Hematopoietic multipotent progenitor cell treated with erythropoietin and hydrocortisone succinate and interleukin-3 and kit ligand, for 15 days (in vitro differentiated cells): ENCODE results near the gene ERC1.
"Not testable (repeated sequence)": the region's sequence is repeated elsewhere in the genome, so short reads cannot be mapped to it uniquely, and the experiment has no call there.

Experiments used
- DNase-seq: peaks from one replicate; pipeline ENCODE4 v3.0.0-alpha.2; 2015; ENCODE audit warnings: low spot score

ERC1 gene

DNA sequence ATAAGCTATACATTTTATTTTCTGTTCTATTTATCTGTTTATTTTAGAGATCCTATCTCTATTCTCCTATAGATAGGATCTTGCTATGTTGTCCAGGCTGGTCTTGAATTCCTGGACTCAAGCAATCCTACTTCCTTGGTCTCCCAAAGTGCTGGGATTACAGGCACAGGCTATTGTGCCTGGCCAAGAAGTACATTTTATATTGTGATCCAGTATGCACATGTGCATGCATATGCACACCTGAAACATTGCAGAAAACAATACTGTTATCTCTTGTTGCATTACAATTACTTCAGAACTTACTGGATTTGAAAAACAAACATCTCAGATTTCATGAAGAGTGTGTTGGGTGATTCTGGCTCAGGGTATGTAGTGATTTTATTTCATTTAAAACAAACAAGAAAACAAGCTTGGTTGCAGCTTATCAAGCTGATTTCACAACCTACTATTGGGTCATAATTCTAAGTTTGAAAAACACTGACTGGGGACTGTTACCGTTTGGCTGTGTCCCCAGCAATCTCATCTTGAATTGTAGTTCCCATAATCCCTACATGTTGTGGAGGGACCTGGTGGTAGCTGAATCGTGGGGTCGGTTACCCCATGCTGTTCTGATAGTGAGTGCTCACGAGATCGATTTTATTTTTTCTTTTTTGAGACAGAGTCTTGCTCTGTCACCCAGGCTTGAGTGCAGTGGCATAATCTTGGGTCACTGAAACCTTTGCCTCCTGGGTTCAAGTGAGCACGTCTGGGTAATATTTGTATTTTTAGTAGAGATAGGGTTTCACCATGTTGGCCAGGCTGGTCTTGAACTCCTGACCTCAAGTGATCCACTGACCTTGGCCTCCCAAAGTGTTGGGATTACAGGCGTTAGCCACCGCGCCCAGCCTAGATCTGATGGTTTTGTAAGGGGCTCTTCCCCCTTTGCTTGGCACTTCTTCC lies 31.3 kb downstream of the ERC1 start:
- no peak for DNase-seq

DNA sequence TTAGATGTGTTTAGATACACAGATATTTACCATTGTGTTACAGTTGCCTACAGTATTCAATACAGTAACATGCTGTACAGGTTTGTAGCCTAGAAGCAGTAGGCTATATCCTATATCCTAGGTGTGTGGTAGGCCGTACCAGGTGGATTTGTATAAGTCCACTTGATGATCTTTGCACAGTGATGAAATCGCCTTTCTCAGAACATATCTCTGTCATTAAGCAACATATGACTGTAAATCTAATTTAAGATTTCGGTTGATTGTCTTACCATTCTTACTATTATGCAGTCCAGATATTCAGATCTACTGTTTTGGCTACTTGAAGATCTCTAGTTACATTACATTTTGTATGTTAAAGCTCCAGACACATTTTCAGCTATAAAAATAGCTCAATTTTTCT lies 39.8 kb downstream of the ERC1 start:
- DNase-seq, result no peak

GRCh38 chr12:1034243-1034642 lies 43.2 kb downstream of the ERC1 start:
- no peak for DNase-seq

DNA sequence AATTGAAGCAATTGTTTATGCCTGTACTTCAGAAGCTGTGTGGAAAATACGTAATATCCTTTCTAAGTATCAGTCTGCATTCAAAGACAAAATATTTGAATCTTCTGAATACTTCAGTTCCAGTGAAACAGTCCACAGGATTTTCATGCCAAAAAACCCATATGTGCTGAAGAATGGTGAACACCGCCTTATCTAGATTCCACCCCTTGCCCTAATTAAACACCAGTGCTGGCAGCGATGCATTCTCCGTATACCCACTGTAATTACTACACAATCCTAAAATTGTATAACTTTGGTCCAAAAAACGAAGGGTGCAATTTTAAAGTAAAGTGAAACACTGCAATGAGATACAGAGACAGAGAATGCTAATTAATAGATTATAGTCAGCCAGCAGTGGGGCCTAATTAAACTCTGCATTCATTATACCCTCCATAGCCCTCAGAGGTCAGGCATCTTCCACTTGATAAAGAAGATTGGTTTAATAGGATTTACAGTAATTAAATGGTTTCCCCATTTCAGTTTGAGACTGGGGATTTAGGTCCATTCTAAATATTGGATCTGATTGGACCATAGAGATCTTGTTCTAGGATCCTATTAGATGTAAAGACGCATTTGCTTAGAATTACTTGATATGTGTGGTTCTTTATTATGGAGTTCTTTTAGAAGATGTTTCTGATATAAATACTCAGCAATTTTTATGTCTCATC lies 43.9 kb downstream of the ERC1 start:
- no peak for DNase-seq

DNA sequence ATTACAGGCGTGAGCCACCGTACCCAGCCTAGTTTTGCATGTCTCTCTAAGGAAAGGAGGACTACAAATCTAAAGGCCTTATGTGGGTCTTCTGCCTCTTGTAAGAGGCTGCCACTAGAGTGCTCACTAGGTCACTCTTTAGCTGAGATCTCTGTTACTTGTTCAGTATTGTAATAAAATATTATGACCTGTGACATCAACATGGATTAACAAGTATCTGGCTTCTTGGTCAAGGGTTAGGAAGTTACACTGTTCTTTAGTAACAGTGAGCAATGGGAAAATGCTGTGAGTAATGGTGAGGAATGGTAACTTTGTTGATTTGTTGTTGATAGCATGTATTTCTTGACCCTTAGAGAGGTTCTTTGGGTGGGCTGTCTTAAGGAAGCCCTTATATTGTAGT lies 50.5 kb downstream of the ERC1 start:
- no peak for DNase-seq

- no peak for DNase-seq
Observed at GRCh38 chr12:1044199-1044598, 53.2 kb downstream of the ERC1 start.

DNA sequence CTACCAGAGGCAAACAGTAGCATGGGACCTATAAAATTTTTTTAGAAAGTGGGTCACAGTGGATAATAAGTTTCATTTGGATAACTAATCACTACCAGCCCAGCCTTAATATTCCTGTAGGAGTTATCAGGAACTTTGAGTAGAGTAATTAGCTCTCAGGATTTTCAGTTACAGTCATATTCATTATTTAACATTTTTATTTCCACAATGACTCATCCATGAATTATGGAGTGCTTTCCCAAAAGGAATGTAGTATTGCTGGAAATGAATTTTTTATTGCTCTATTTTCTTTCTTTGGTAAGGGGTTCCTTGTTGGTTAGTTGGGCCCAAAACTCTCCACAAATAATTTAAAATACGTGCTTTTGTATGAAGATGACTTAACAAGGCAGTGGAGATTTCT lies 53.7 kb downstream of the ERC1 start:
- no peak for DNase-seq

- DNase-seq, result no peak
Observed at GRCh38 chr12:1046727-1047126, 55.7 kb downstream of the ERC1 start.

- DNase-seq, result no peak
Observed at GRCh38 chr12:1047898-1048660, 57.1 kb downstream of the ERC1 start.

- no peak for DNase-seq
Observed at GRCh38 chr12:1050059-1050707, 59.2 kb downstream of the ERC1 start.

DNA sequence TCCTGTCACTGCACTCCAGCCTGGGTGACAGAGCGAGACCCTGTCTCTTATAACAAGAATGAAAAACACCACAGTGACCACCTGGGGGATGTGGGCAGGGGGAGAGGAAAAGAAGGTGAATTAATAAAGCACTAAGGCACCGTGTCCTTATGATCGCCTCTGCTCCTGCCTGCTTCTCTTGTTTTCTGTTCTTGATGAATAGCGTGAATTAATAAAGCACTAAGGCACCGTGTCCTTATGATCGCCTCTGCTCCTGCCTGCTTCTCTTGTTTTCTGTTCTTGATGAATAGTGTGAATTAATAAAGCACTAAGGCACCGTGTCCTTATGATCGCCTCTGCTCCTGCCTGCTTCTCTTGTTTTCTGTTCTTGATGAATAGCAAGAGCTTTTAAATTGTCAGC lies 60.6 kb downstream of the ERC1 start:
- not testable (repeated sequence) for DNase-seq

- no peak for DNase-seq
Observed at GRCh38 chr12:1053690-1054089, 62.7 kb downstream of the ERC1 start.

DNA sequence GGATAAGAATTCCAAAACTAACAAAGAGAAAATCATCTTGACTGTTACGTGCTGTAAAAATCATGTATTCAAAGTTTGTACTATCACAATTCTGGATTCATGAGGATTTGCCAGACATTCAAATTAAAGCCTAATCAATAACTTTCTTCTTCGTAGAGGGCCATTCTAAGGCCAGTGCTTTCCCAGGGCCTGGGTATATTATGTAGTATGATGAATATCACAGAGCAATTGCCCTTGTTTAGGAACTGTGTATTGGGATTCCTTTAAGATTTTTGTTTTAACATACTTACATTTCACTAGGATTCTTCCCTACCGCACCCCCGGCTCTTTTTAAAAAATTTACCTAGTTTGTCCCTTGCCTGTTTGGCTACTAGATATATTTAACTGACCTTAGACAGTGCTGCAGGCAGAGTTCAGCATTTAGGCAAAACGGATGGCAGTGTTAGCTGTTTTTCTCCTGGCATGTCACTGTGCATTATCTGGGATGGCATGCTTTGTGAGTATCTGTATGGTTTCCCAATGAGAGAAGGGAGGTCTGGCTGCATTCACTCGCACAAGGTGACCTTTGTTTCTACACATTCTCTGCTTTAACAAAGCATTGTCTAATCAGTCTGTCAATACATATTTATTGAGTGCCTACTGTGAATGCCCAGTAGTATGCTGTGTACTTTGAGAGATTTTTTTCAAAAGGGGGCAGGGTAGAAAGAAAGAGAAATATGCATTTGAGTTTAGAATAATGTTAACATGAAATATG lies 63.3 kb downstream of the ERC1 start:
- no peak for DNase-seq

DNA sequence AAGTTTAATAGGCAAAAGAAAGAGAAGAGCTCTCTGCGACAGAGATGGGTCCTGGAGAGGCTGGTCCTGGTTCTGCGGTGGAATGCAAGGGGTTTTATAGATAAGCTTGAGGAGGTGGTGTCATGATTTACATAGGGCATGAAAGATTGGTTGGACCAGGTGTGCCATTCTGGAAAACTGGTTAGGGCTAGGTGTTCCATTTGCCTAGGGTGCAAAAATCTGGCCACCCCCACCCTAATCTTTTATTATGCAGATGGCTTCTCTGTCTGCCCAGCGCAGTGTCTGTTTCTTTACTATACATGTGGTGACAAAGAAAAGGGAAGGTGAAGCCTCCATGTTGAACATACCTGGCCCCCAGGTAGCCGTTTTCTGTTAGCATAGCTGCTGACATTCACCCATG lies 65.4 kb downstream of the ERC1 start:
- DNase-seq, result no peak

DNA sequence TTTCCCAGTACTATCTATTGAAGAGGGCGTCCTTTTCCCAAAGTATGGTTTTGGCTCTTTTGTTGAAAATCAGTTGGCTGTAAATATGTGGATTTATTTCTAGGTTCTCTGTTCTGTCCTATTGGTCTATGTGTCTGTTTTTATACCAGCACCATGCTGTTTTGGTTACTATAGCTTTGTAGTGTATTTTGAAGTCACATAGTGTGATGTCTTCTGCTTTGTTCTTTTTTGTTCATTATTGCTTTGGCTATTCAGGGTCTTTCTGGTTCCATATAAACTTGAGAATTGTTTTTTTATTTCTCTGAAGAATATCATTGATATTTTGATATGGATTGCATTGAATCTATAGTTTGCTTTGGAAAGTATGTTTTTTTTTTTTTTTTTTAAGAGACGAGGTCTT lies 67.4 kb downstream of the ERC1 start:
- no peak for DNase-seq

GRCh38 chr12:1059162-1059561 lies 68.1 kb downstream of the ERC1 start:
- DNase-seq, result no peak

DNA sequence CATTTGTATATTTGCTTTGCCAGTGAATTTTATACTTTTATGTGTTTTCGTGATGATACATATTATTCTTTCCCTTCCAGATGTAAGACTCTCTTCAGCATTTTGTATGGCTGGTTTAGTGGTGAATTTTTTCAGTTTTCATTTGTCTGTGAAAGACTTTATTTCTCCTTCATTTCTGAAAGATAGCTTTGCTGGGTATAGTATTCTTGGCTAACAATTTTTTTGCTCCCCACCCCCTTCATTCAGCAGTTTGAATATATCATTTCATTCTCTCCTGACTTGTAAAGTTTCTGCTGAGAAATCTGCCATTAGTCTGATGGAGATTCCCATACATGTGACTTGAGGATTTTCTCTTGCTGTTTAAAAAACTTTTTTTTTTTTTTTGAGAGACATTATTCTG lies 72.8 kb downstream of the ERC1 start:
- no peak for DNase-seq

- no peak for DNase-seq
Observed at GRCh38 chr12:1064317-1064716, 73.3 kb downstream of the ERC1 start.

DNA sequence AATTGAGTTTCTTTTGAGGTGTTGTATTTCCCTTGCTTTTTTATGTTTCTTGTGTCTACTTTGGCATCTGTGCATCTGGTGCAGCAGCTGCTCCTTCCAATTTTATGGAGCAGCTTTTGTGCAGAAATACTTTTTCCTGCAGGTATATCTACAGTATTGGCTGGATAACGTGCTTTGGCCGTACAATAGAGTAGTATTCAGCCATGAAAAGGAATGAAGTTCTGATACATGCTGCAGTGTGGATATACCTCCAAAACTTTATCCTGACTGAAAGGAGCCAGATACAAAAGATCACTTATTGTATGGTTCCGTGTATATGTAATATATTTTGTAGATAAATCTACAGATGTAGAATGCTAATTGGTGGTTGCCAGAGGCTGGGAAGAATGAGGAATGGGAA lies 74.6 kb downstream of the ERC1 start:
- DNase-seq, result no peak

- DNase-seq, result no peak
Observed at GRCh38 chr12:1069846-1070245, 78.8 kb downstream of the ERC1 start.

DNA sequence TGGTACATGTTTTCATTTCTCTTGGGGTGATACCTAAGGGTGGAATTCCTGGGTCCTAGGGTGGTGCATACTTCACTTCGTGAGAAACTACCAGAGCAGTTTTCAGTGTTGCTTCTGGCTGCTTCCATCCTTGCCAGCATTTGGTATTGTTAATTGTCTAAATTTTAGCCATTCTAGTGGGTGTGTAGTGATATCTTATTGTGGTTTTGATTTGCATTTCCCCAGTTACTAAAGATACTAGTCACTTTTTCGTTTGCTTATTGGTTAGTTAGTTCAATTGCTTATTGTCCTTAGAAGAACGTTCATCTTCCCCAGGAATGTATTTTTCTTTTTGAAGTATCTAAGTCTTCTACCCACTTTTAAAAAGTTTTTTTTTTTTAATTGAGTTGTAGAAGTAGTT lies 80.2 kb downstream of the ERC1 start:
- DNase-seq, result no peak
